Skeletal muscle tissue (tissue), 4 donors: ENCODE data around the gene HTR6. TPM values are rescaled to one million over a fixed set of nuclear protein-coding genes. Genes with fewer than 3 reads are reported as not detected.
A peak's percentile ranks its signal among the peaks of the same experiment; 100 is the strongest.

Source experiments
- H3K27ac ChIP-seq: one replicate; pipeline ENCODE4 v1.7.0; 2013; ENCODE audit warnings: mild to moderate bottlenecking, low read depth, low read length, inconsistent platforms
- H3K27me3 ChIP-seq, 3 donors: one replicate each; pipeline ENCODE4 v1.7.0; 2013; ENCODE audit warnings: low read length in 3 of 3; ENCODE audit not compliant: control insufficient read depth in 3 of 3, insufficient read depth in 3 of 3
- H3K36me3 ChIP-seq, 3 donors: one replicate each; pipeline ENCODE4 v1.7.0; 2013; ENCODE audit warnings: low read length in 3 of 3; ENCODE audit not compliant: control insufficient read depth in 3 of 3, insufficient read depth in 3 of 3
- H3K4me1 ChIP-seq, 3 donors: one replicate each; pipeline ENCODE4 v1.7.0; 2013; ENCODE audit warnings: low read length in 3 of 3, mild to moderate bottlenecking in 3 of 3; ENCODE audit not compliant: control insufficient read depth in 3 of 3, insufficient read depth in 3 of 3
- H3K4me3 ChIP-seq, 3 donors: one replicate each; pipeline ENCODE4 v1.7.0; 2013; ENCODE audit warnings: low read length in 3 of 3
- H3K9ac ChIP-seq, 3 donors: one replicate each; pipeline ENCODE4 v1.7.0; 2013; ENCODE audit warnings: low read length in 3 of 3, mild to moderate bottlenecking in 3 of 3, moderate library complexity in 2 of 3, low read depth in 1 of 3
- H3K9me3 ChIP-seq, 3 donors: one replicate each; pipeline ENCODE4 v1.7.0; 2013; ENCODE audit warnings: low read length in 3 of 3; ENCODE audit not compliant: control insufficient read depth in 3 of 3
- total RNA-seq: library from RNA; depleted of rRNA; stranded (reverse); fragments of >200 nt; gene quantifications from one replicate; pipeline ENCODE4 v1.2.3, GENCODE V29; 2014
- donor health status: Osteomylitis.

Gene HTR6
- total RNA-seq, 1 donor from 2014 or later: not detected

DNA sequence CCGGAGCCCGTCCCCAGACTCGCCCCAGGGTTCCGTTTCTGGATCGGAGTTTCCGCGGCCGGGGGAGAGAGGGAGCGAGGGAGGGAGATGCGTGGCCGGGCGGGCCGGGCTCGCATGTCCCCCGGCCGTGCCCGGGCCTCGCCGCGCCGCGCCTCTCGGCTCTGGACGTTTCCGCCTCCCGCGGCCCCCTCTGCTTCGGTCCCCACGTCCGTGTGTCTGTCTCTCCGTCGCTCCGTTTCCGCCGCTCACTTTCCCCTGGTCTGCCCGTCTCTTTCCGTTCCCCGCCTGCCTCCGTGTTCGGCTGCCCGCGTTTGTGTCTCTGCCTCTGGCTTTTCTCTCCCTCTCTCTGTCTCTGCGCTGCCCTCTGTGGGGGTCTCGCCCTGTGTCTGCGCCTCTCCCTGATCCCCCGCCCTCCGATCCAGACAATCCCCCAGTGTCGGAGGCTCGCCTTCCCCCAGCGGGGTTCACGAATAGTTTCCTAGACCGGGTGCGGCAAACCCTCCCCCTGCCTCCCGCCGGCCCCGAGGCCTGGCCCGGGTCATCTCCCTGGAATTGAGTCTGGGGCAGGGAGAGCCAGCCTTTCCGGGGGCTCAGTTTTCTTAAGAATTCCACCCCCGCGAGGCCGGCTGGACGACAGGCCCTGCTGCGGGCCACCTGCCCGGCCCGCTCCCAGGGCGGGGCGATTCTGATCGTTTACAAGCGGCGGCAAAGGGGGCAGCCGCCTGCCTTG lies 19.8 kb upstream of the HTR6 start:
- no peaks in the 10 kb centered on the region for H3K9me3 ChIP-seq
- peak overlapping the region; percentile 78 to 83 (median 81) for H3K9ac ChIP-seq
- H3K4me3 ChIP-seq: peak overlapping the region; percentile 77 to 80 (median 78)
- H3K27ac ChIP-seq: peak overlapping the region; percentile 87
- no peaks in the 10 kb centered on the region for H3K36me3 ChIP-seq
- H3K4me1 ChIP-seq: peaks cover 25 to 30% (median 30%) of the 10 kb centered on the region in 3 donors
- H3K27me3 ChIP-seq: peaks cover 15 to 27% (median 18%) of the 10 kb centered on the region in 3 donors

DNA sequence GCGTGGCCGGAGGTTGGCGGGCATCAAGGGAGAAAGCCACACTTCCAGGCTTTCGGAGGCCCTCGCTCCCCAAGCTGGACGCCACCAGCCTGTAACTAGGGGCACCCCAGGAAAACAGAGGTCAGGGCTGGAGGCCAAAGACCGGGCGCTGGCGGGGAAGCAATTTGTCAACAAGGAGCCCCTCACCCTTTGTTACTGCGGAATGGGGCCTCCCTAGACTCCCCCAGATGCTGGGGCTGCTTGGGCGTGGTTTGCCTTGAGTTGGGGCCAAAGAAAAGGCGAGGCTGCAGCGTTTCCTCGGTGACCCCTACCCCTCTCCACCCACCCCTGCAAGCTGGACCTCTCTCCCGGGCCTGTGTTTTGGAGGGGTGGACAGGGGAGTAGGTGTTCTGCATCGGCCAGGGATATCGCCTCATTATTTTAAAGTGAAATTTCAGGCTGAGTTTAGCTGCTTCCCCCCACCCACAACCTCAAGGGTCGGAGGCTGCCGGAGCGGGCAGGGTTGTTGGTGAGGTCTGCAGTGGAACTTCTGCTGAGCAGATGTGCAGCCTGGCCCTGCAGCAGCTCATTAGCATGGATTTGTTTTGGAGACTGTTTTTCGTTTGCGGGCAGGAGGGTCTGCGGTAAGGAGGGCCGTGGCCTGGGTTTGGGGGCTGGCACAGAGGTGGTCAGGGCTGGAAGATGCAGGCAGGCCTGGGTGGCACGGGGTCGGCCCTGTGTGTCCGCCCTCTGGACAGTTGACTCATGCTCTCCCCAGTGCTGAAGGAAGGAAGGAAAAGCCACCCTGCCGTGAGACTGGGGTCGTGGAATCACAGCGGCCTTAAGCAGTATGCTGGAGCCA lies 19.0 kb upstream of the HTR6 start:
- H3K4me3 ChIP-seq: peak overlapping the region; percentile 77 to 80 (median 78)
- H3K27ac ChIP-seq: peak overlapping the region; percentile 87
- peaks cover 15 to 27% (median 18%) of the 10 kb centered on the region in 3 donors for H3K27me3 ChIP-seq
- H3K9me3 ChIP-seq: no peaks in the 10 kb centered on the region
- peaks cover 26 to 37% (median 35%) of the 10 kb centered on the region in 3 donors for H3K4me1 ChIP-seq
- peak overlapping the region; percentile 57 to 81 (median 78) for H3K9ac ChIP-seq
- no peaks in the 10 kb centered on the region for H3K36me3 ChIP-seq

GRCh38 chr1:19646377-19647319 lies 18.0 kb upstream of the HTR6 start:
- Histone ChIP-seq H3K27ac (peak overlapping the region; percentile 87), H3K27me3 (peaks cover 15 to 22% (median 18%) of the 10 kb centered on the region in 3 donors), H3K36me3 (no peaks in the 10 kb centered on the region), H3K4me3 (peak overlapping the region; percentile 22 to 80 (median 78)), H3K9me3 (no peaks in the 10 kb centered on the region), H3K9ac (peak overlapping the region in 2 of 3 donors; percentile 38 to 81), H3K4me1 (peaks cover 34 to 47% (median 43%) of the 10 kb centered on the region in 3 donors)

DNA sequence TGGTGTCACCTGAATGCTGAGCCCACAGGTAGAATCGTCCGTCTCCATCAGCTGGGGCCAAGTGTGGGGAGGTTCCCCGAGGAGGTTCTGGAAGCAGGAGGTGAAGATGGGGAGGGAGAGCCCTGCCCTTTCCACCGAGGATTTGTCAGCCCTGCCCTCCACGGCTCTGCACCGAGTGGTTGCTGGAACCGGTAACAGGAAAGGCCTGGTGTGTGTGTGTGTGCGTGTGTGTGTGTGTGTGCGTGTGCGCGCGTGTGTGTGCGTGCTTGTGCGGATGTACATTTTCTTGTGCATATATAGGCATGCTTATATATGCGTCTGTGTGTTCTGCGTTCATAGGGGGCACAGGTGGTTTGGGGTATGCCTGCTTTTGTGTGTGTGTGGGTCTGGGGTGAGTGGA lies 17.0 kb upstream of the HTR6 start:
- peaks cover 39 to 51% (median 47%) of the 10 kb centered on the region in 3 donors for H3K4me1 ChIP-seq
- H3K9ac ChIP-seq: no peak overlapping the region
- peaks cover 15 to 21% (median 18%) of the 10 kb centered on the region in 3 donors for H3K27me3 ChIP-seq
- H3K9me3 ChIP-seq: no peaks in the 10 kb centered on the region
- H3K4me3 ChIP-seq: peak overlapping the region in 1 of 3 donors; percentile 80
- H3K36me3 ChIP-seq: no peaks in the 10 kb centered on the region
- peak overlapping the region; percentile 87 for H3K27ac ChIP-seq

- Histone ChIP-seq H3K4me1 (peaks cover 39 to 50% (median 42%) of the 10 kb centered on the region in 3 donors), H3K4me3 (no peak overlapping the region), H3K9ac (no peak overlapping the region), H3K36me3 (no peaks in the 10 kb centered on the region), H3K27me3 (peaks cover 12 to 15% (median 14%) of the 10 kb centered on the region in 3 donors), H3K27ac (peak overlapping the region; percentile 45), H3K9me3 (no peaks in the 10 kb centered on the region)
These were observed 16.4 kb upstream of the HTR6 start for GRCh38 chr1:19648239-19648638.

GRCh38 chr1:19648689-19649088 lies 16.0 kb upstream of the HTR6 start:
- Histone ChIP-seq H3K4me3 (no peak overlapping the region), H3K36me3 (no peaks in the 10 kb centered on the region), H3K9me3 (no peaks in the 10 kb centered on the region), H3K4me1 (peaks cover 40 to 53% (median 46%) of the 10 kb centered on the region in 3 donors), H3K9ac (no peak overlapping the region), H3K27ac (no peak overlapping the region), H3K27me3 (peaks cover 7 to 10% (median 10%) of the 10 kb centered on the region in 3 donors)

GRCh38 chr1:19650416-19651140 lies 14.1 kb upstream of the HTR6 start:
- Histone ChIP-seq H3K9ac (peak overlapping the region; percentile 45 to 64 (median 61)), H3K27ac (peak overlapping the region; percentile 72), H3K4me1 (peaks cover 38 to 48% (median 44%) of the 10 kb centered on the region in 3 donors), H3K9me3 (no peaks in the 10 kb centered on the region), H3K4me3 (peak overlapping the region in 1 of 3 donors; percentile 23), H3K36me3 (peaks cover 0 to 4% (median 0%) of the 10 kb centered on the region in 3 donors), H3K27me3 (peaks cover 0 to 7% (median 2%) of the 10 kb centered on the region in 3 donors)

GRCh38 chr1:19651141-19651737 lies 13.4 kb upstream of the HTR6 start:
- Histone ChIP-seq H3K27ac (peak overlapping the region; percentile 72), H3K36me3 (peaks cover 0 to 7% (median 0%) of the 10 kb centered on the region in 3 donors), H3K27me3 (peaks cover 0 to 2% (median 0%) of the 10 kb centered on the region in 3 donors), H3K9me3 (no peaks in the 10 kb centered on the region), H3K4me1 (peaks cover 32 to 43% (median 43%) of the 10 kb centered on the region in 3 donors), H3K9ac (peak overlapping the region; percentile 45 to 64 (median 61)), H3K4me3 (peak overlapping the region in 2 of 3 donors; percentile 6 to 23)
